ACHN (cell line): ENCODE results near the gene B3GNT9.

Experiments
- DNase-seq: peaks from one replicate; pipeline ENCODE4 v3.0.0-alpha.2; 2015
- in situ Hi-C: cut with HindIII; loops from 2 replicates; pipeline ENCODE4 v1.10.0; 2017; ENCODE audit warnings: low sequenced_read_pairs, low pct_ligation_motif_present, low pct_unique_long_range_greater_than_20kb

B3GNT9 gene

DNA sequence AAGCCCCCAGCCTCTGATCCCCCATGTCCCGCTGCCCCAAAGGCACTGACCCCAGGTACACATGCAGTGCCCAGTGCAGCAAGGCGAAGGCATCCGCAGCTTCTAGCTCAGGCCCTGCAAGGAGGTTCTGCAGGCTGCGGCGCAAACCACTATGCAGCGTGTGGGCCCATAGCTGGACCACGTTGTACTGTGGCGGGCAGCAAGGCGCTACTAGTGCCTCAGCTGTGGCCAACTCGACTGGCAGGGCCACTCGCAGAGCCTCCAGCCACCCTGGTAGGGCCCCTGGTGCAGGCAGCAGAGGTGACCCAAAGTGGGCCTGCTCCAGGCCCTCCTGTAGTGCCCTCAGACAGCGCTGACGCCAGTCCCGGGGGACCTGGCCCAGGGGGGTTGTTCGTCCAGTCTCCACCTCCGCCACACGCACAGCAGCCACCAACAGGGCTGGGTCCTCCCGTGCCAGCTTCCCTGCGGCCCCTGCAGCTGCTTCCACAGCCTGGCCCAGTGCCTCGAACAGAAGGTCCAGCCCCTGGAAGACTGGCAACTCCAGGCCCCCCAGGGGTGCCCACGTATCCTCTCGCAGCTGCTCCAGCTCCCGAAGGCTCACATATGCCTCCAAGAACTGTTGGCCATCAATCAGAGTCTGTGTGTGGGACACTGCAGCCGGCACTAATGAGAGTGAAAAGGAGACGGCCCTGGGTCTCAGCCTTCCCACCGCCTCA is 36.5 kb upstream of the B3GNT9 start:
- in situ Hi-C loops, result no loop called here
- DNase-seq, result no peak

DNA sequence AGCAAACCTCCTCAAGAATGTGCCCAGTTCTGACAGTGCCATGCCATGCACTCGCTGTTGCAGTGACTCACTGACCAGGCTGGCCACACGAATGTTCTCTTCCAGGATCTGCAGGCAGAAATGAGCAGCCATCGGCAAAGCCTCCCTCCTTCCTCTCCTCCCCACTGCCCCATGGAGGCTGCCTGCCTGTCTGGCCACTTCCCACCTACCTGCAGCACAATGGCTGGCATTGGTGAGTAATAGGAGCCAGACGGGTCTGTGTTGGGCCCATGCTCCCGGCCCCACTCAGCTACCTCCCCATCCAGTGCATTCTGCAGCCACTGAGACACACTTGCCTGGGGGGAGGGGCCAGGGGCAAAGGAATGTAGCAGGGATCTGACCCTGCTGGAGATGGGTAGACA is 35.8 kb upstream of the B3GNT9 start:
- peak; percentile 92 for DNase-seq
- in situ Hi-C loops, result no loop called here

DNA sequence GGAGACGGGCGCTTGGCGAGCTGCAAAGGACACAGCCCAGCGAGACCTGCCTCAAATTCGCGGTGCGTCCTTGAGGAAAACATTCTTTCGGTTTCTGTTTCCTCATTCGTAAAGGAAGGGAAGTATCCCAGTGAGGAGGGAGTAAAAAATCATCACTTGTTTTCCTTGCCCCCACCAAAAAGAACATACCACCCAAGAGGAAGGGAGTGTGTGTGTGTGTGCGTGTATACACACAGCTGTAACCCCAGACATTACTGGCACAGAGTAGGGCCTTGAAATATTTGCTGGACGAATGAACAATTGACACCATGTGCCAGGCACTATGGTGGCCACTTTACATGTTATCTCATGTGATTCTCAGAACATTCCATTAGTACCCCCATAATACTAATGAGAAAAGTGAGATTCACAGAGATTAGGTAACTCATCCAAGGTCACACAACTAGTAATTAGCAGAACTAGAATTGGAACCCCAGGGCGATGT is 34.9 kb upstream of the B3GNT9 start:
- in situ Hi-C loops, result no loop called here
- no peak for DNase-seq

DNA sequence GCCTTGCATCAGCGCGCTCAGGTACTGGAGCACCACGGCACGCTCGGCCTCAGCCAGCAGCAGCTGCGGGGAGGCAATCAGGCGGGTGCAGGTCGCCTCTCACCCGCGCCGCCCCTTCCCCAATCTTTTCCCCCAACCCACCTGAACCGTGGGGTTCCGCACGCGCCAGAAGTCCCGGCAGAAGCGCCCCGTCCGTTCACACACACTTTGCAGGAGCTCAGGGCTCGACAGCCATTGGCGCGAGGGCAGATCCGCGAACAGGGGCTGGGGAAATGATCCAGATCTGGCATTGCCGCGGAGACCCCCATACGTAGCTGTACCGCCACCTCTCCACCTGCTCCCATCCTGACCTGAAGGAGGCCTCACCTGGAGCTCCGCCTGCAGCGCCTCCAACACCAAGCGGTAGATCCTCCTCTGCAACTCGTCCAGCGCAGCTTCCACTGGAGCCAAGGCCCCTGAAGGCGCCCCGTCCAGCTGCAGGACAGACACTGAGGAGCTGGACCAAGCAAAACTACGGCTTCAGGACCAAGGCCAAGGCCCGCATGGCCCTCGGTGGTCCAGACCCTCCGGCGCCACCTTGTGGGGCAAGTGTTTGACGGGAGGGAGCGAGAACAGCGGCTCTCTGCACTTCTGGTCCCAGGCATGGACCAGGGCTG is 34.3 kb upstream of the B3GNT9 start:
- in situ Hi-C loops, result no loop called here
- DNase-seq, result peak; percentile 98

DNA sequence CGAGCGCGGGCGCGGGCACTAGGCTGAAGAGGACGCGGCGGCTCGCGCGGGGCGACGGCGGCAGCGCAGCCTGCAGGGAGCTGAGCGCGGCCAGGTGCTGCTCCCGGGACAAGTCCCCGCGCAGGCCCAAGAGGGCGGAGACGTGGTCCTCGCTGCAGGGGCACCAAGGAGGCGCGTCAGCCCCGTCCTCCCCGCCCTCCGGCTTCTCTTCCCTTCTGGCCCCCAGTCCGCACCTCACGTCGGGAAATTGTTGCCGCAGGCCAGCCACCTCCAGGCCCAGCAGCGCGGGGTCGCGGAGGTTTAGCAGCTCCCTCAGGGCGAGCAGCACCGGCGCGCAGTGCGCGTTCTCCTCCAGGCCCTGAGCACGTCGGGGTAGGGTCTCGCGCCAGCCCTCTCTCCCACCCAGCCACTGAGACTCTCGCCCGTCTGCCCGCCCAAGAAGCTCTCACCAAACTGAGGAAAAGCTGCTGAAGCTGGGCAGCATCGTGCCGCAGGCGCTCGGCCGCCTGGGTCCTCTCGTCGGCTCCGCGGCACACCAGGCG is 33.7 kb upstream of the B3GNT9 start:
- in situ Hi-C loops, result no loop called here

DNA sequence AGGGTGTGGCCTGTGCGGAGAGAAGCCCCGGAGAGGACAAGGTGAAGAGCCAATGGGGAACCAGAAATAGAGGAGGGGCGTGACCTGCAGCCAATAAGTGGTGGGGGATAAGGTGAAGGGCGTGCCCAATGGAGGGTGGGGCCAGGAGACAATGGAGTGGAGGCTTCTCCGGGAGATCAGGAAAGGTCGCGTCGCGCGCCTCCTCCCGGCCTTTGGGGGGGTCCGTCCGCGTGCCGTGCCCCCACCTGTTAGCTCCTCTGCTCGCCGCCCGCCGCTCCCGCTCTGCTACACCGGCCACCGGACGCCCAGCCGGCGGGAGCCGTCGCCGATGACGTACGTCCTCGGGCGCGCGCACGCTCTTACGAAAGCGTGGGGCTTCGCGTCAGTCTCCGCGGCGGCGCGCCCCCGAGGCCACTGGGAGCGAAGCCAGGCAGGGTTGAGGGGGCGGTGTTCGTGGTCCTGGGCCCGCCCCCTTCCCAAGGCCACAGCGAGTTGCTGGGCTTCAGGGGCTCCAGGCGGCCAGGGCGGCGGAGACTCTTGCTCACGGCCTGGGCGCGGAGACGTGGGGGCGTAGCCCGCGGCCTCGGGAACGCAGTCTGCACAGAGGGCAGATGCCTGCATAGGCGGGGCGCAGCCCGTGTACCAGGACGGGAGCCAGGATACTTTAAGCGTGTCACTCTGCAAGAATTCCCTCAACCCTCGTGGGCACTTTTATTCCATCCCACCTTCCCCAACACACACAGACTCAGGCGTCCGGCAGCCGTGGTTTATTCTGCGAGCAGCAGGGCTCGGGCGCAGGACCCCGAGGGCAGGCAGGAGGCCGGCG is 33.0 kb upstream of the B3GNT9 start, which contains the start of gene MATCAP1:
TSS of gene MATCAP1 (minus strand) at position 337 of the 826 bp plus-strand sequence. CDS start 3,353 bp downstream, outside the sequence.
- DNase-seq, result peak; percentile 99
- in situ Hi-C loops, result no loop called here

More for the DNA sequence above, 33.7 kb upstream of the B3GNT9 start:
- no peak for DNase-seq

DNA sequence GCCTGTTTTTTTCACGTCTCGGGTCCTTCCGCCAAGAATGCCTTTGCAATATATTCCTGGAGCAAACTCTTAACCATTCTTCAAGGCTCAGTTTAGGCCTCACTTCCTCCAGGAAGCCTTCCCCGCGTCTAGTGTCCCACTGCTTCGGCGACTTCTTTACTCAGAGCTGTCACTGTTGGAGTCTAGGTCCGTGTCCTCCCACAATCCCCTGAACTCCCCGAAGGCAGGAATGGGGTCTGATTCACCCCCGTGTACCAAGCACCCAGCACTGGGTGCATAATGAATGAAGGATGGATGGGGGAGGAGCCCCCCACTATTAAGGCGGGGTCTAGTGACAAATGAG is 32.5 kb upstream of the B3GNT9 start:
- in situ Hi-C loops, result no loop called here
- no peak for DNase-seq

DNA sequence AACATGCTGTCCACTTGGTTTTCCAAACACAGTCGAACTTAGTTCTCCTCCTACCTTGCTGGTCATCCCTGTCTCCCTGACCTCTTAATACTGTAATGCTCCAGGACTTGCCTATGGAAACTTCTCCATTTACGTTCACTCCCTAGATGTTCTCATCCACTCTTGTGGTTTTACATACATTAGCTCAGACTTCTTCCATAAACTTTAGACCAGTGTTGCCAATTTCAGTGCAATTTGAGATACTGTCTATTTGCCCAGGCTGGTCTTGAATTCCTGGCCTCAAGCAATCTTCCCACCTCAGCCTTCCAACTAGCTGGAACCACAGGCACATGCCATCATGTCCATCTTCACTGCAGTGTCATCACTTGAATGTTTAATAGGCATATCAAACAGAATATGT is 31.5 kb upstream of the B3GNT9 start:
- in situ Hi-C loops, result no loop called here
- DNase-seq, result no peak

DNA sequence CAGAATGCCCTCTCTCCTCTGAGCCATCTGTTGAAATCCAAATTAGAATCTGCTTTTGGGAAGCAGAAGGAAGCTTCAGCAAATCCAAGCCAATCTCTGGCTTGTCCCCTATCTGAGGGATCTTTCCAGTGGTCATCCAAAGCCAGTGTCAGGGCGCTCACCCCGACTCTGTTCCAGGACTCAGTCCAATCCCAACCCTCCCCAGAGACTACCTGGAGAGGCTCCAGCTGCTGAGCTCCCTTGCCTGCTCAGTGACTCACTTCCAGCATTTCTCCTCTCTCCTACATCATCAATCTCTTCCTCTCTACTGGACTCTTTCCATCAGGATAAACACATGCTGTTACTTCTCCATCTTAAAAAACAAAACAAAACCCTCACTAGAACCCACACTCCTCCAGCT is 30.5 kb upstream of the B3GNT9 start:
- in situ Hi-C loops, result no loop called here
- peak; percentile 57 for DNase-seq

DNA sequence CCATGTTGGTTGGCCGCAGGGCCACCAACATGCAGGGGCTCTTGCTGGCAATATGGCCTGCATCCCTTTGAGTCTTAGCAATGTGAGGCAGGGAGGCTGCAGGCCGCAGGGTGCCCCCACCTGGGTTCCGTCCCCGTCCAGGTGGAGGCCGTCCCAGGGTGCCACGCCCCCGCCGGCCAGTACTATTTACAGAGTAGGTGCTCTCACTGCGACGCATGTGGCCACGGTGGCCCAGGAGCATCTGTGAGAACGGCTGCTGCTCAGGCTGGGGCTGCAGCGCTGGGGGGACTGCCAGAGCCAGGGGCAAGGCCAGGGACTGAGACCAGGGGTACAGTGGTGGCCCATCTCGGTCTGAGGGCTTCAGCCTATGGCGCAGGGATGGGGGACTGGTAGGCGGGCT is 29.4 kb upstream of the B3GNT9 start:
- in situ Hi-C loops, result no loop called here
- DNase-seq, result no peak

DNA sequence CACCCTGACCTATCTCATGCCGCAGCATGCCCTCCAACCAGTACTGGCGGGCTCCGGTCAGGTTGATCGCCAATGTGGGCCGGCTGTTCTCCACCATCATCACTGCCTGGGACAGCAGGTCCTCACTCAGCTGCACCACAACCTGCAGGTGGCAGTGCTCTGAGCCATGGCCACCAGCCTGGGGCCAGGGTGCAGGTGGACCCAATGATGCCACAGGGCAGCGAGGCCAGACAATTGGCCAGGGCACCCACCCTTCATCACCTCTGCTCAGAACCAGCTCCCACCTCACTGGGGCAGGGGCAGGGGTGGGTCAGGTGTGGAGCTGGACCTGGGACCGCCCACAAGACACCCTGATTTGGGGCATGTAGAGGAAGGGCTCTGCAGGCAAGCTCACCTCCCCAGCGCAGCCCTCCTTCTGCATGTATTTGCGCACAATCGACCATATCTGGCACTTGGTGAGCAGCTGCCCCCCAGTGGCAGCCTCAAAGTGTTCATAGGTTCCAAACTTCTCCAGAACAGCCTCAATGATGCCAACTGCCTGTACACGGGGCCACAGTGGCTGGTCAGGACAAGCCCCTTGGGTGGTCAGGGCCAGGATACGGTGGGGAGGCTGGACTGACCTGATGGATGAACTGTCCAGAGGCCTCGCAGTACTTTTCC is 28.8 kb upstream of the B3GNT9 start:
- peak; percentile 53 for DNase-seq
- in situ Hi-C loops, result no loop called here

DNA sequence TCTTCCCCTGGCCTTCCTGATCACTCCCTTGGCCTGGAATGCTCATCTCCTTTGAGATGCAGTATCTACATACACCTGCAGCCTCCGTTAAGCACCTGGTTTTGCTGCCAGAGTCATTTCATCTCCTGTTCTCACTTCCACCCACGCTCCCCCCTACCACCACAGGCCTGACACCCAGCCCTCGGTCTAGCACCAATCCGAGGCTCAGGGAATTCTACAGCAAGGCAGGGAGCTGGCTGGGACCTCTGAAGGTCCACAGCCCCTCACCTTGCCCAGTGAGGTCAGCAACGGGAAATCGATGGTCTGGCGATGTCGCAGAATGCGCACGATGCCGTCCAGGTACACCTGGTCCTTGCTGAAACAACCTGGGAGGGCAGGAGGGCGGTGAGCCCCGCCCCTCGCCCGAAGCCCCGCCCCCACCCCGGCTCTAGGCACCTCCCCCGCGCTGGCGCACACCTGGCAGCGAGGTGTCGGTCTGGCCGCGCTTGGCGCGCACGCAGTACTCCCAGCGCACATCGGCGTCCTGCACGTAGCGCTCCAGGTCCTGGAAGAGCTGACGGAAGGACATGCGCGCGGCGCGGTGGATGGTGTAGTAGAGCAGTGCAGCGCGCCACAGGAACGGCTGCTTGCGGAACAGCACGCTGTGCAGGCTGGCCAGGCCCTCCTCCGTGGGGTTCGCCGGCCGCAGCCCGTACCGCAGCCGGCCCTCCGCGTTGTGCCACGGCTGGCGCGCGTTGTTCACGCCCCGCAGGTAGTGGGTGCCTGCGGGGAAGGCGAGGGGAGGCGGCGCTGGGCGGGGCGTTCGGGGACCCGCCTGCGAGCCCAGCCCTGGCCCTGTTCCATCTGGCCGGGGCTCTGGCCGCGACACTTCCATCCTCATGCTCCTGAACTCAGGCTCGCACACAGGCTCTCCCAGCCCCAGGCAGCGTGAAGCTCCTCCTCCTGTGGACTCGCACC is 27.2 kb upstream of the B3GNT9 start:
- in situ Hi-C loops, result no loop called here
- DNase-seq, result peak; percentile 68

DNA sequence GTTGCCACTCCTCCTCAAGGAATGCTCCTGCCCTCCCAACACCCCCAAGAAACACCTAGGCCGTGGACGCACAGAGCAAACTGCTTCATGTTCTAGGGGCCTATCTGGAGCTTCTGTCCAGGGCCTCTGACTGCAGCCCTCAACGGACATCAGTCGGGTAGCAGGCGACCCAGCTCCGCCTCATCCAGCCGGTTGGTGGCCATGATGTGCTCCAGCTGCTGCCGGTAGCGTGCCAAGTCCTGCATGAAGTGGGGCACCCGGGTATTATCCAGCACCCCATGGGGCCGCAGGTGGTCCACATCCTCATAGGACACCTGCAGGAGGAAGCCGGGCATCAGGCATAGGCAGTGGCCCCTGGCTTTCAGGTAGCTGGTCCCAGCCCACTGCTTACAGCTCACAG is 25.9 kb upstream of the B3GNT9 start:
- no peak for DNase-seq
- in situ Hi-C loops, result no loop called here

DNA sequence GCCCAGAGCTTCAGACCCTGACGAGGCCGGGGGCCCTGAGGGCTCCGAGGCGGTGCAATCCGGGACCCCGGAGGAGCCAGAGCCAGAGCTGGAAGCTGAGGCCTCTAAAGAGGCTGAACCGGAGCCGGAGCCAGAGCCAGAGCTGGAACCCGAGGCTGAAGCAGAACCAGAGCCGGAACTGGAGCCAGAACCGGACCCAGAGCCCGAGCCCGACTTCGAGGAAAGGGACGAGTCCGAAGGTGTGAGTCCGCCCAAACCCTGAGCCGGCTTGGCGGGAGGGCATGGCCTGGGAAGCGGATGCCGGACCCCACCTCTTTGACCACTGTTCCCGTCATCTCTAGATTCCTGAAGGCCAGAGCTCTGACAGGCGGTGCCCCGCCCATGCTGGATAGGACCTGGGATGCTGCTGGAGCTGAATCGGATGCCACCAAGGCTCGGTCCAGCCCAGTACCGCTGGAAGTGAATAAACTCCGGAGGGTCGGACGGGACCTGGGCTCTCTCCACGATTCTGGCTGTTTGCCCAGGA is 24.0 kb upstream of the B3GNT9 start:
- no peak for DNase-seq
- in situ Hi-C loops, result no loop called here

DNA sequence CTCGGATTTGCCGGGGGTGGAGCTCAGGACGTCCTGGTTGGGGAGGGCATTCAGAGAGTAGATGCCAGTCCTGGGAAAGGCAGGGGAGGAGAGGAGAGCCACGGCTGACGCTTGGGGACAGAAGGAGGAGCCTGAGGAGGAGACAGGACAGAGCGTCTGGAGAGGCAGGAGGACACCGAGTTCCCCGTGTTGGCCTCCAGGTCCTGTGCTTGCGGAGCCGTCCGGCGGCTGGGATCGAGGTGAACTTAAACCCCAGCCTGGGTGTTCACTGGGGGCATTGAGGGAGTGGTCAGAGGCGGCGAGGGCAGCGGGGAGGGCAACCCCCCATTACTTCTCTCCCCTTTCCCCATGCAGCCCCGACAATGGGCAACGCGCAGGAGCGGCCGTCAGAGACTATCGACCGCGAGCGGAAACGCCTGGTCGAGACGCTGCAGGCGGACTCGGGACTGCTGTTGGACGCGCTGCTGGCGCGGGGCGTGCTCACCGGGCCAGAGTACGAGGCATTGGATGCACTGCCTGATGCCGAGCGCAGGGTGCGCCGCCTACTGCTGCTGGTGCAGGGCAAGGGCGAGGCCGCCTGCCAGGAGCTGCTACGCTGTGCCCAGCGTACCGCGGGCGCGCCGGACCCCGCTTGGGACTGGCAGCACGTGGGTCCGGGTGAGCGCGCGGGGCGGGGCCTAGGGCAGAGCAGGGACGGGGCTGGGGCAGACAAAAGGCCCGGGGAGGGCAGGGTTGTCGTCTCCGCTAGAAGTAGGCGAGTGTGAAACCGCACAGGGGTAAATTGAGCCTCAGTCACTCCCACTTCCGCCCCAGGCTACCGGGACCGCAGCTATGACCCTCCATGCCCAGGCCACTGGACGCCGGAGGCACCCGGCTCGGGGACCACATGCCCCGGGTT is 23.3 kb upstream of the B3GNT9 start:
- in situ Hi-C loops, result no loop called here
- peak; percentile 96 for DNase-seq

DNA sequence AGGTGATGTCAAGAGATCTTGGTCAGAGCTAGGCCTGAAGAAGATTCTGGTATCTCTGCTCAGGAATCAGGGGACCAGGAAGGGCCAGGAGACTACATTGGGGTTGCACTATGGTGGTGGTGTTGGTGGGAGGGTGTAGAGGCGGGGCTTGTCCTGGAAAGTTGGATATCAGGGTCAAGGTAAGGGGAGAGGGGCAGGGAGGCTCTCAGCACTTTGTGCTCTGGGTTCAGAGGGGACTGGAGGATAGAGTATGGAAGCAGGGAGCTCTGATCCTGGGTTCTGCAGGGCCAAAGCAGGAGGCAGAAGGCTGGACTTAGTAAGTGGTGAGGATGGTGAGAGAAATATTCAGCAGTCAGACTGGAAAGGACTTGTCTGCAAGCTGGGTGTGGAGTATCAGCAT is 22.5 kb upstream of the B3GNT9 start:
- no peak for DNase-seq
- in situ Hi-C loops, result no loop called here
